ENCODE data around the gene SCRN1. TPM values are rescaled to one million over a fixed set of nuclear protein-coding genes. Genes with fewer than 3 reads are reported as not detected.

SCRN1 gene
- total and polyA plus RNA-seq, 7 donors = 0.80 to 6.7 (median 2.6) TPM

DNA sequence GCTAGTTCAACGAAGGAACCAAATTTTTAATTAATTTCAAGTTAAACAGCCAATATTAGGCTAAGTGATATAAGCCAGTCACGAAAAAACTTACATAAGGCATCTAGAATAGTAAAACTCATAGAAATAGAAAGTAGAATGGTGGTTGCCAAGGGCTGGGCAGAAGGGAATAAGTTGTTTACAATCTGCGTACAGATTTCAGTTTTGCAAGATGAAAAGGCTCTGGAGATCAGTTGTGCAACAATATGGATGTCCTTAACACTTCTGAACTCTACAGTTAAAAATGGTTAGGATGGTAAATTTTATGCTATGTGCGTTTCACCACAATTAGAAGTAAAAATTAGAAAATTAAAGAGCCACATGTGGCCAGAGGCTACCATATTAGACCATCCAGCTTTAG, 13.3 kb downstream of the SCRN1 start:
- TF ChIP-seq, protein P1, sequence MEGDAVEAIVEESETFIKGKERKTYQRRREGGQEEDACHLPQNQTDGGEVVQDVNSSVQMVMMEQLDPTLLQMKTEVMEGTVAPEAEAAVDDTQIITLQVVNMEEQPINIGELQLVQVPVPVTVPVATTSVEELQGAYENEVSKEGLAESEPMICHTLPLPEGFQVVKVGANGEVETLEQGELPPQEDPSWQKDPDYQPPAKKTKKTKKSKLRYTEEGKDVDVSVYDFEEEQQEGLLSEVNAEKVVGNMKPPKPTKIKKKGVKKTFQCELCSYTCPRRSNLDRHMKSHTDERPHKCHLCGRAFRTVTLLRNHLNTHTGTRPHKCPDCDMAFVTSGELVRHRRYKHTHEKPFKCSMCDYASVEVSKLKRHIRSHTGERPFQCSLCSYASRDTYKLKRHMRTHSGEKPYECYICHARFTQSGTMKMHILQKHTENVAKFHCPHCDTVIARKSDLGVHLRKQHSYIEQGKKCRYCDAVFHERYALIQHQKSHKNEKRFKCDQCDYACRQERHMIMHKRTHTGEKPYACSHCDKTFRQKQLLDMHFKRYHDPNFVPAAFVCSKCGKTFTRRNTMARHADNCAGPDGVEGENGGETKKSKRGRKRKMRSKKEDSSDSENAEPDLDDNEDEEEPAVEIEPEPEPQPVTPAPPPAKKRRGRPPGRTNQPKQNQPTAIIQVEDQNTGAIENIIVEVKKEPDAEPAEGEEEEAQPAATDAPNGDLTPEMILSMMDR (IDR thresholded peaks at IDR 0.05) = no peak
- H3K9me3 ChIP-seq = no peaks in the 10 kb centered on the region
- no peak overlapping the region for H3K27ac ChIP-seq
- H3K4me1 ChIP-seq = no peaks in the 10 kb centered on the region
- no peaks in the 10 kb centered on the region for H3K27me3 ChIP-seq (ENCODE audit: insufficient read depth in 3 of 3, low read length in 2 of 3)
- DNase-seq (no peak), ATAC-seq (no peak)
- WGBS, 3 donors = 83 to 90% (median 89%) methylated on average over 4 of the region's 4 CpGs
- H3K36me3 ChIP-seq (ENCODE audit: insufficient read depth in 1 of 2, low read depth in 1 of 2) = no peaks in the 10 kb centered on the region
- intact Hi-C loops (cut with DNase I) = no loop called here
- H3K4me3 ChIP-seq = no peak overlapping the region

DNA sequence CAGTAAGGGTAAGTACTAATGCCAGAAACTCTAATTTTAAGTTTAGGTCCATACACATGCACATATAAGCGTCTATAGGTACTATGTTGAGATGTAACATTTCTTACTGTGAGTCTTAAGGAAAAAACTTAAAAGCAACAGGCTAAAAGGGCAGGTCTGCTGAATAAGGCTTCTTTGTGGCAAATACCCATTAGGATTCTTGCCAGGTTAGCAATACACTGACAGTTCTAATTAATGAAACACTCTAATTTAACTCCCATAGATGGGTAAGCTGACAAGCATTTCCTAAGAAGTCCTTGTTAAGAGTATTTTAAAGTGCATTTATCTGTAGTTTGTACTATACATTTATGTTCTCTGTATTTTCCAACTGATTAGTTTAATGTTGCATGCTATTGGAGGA, 14.0 kb downstream of the SCRN1 start:
- H3K27me3 ChIP-seq (ENCODE audit: insufficient read depth in 3 of 3, low read length in 2 of 3) = no peaks in the 10 kb centered on the region
- no peaks in the 10 kb centered on the region for H3K9me3 ChIP-seq
- no peak overlapping the region for H3K27ac ChIP-seq
- TF ChIP-seq, protein P1 (IDR thresholded peaks at IDR 0.05) = no peak
- H3K4me1 ChIP-seq = no peaks in the 10 kb centered on the region
- H3K36me3 ChIP-seq (ENCODE audit: insufficient read depth in 1 of 2, low read depth in 1 of 2) = no peaks in the 10 kb centered on the region
- DNase-seq = no peak
- H3K4me3 ChIP-seq = no peak overlapping the region
- ATAC-seq = no peak
- 91 to 98% (median 96%) methylated on average over 1 of the region's 1 CpG for WGBS, 3 donors
- intact Hi-C loops (cut with DNase I) = no loop called here

DNA sequence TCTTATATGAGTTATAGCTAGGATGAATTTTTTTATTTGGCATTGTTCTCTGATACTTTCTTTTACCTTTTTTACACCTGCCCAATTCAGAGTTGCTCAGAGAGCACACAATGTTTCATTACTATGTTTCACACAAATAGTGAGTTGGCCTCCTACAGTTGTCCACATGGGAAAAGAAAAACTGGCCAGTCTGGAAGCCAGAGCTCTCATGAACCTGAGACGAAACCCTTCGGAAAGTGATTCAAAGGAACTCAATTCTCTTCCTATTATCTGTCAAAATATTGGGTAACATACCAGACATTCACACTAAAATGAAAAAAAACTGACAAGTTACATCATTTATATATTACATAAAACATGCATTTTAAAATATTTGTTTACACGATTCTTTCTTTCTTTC, 15.3 kb downstream of the SCRN1 start:
- TF ChIP-seq, protein P1 (IDR thresholded peaks at IDR 0.05) = no peak
- ATAC-seq = no peak
- intact Hi-C loops (cut with DNase I) = no loop called here
- no peak overlapping the region for H3K27ac ChIP-seq
- WGBS, 3 donors = 87 to 93% (median 89%) methylated on average over 3 of the region's 3 CpGs
- no peaks in the 10 kb centered on the region for H3K27me3 ChIP-seq (ENCODE audit: insufficient read depth in 3 of 3, low read length in 2 of 3)
- no peak overlapping the region for H3K4me3 ChIP-seq
- DNase-seq = no peak
- H3K4me1 ChIP-seq = no peaks in the 10 kb centered on the region
- H3K9me3 ChIP-seq = no peaks in the 10 kb centered on the region
- H3K36me3 ChIP-seq (ENCODE audit: insufficient read depth in 1 of 2, low read depth in 1 of 2) = no peaks in the 10 kb centered on the region

DNA sequence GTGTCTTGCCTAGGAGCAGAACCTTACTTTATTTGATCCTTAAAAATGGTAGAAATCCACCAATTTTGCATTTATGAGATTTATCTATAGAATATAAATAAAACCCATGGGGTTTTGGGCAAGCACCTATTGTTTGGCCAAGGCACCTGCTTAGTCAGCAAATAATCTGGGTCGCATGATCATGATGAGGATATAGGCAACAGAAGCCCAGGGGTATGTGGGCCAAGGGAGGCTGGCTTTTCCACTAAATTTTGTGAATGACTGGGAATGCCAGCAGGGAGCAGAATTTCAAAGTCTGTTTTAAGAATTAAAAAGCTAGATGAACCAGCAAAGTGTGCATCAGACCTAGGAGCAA, 17.3 kb downstream of the SCRN1 start:
- ATAC-seq = no peak
- WGBS, 3 donors = 64 to 83% (median 77%) methylated on average over 1 of the region's 1 CpG

More for the DNA sequence above, 17.3 kb downstream of the SCRN1 start:
- Histone ChIP-seq H3K36me3 (ENCODE audit: insufficient read depth in 1 of 2, low read depth in 1 of 2) (no peaks in the 10 kb centered on the region), H3K4me3 (no peak overlapping the region), H3K9me3 (no peaks in the 10 kb centered on the region), H3K27ac (no peak overlapping the region), H3K4me1 (no peaks in the 10 kb centered on the region), H3K27me3 (ENCODE audit: insufficient read depth in 3 of 3, low read length in 2 of 3) (no peaks in the 10 kb centered on the region)
- TF ChIP-seq, protein P1 (IDR thresholded peaks at IDR 0.05) = no peak
- intact Hi-C loops (cut with DNase I) = no loop called here
- DNase-seq = no peak

Data from psoas muscle (tissue), 8 donors.